Central memory CD4-positive, alpha-beta T cell (primary cell): ENCODE data around the gene ADGRV1.

Experiments
- DNase-seq: peaks from one replicate; pipeline ENCODE4 v3.0.0; 2022

Gene ADGRV1

DNA sequence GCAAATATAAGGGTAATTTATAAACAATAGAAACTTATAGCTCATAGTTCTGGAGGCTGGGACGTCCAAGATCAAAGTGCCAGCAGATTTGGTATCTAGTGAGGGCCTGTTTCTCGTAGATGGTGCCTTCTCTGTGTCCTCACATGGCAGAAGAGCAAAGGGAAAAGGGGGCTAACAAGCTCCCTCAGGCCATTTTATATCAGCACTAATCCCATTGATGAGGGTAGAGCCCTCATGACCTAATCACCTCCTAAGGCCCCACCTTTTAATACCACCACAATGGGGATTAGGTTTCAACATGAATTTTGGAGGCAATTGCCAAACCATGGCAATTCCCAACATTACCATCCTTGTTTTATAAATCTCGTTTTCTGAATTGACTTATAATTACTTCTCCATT, 564.7 kb downstream of the ADGRV1 start:
- DNase-seq, result no peak

DNA sequence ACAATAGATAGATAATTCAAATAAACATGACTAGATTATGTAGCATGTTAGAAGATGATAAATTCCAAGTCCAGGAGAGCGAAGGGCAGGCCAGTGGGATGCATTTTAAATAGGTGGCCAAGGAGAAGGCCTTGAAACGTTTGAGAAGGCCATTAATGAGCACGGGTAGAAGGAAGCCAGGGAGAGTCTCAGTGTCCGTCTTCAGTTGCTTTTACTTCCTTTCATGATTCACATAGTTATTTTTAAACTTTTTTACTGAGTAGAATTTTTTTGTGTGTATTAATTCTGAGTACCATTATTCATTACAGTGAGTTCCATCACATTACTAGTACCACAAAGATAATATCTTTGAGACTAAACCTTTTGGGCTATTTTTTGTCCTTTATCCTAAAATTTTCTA, 565.3 kb downstream of the ADGRV1 start:
- no peak for DNase-seq

DNA sequence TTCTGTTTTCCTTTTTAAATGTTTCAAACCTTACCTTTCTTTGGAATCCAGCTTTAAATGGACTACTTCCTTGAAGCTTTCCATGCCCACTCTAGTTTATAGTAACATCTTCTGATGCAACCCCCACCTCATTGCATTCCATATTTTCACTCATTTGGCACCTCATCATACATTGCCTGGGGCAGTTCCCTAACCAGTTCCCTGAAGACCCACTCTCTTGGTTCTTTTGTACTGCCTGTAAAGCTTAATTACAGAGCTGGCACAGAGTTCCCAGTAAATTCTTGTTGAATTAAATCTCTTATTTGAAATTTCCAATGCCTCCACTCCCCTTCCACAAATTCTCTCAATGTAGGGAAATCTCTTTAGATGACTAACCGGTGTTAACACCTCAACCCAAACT, 567.3 kb downstream of the ADGRV1 start:
- no peak for DNase-seq

DNA sequence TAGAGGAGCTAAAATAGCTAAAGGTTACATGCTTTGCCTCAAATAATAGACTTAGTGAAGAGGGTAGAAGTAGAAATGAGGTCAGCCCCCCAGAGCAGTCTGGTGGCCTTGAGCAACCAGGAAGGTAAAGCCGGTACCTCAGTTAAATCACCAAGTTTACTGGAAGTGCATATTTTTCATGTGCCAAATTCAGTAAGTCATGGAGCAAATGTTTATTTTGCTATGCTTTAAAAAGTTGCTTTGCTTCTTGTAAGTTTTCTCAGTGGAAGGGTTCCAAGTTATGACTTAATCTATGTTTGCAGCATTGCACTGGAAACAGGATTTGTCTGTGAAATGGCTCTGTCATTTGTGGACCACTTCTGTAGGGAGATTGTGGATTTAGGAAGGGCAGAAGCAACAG, 567.9 kb downstream of the ADGRV1 start:
- DNase-seq, result no peak

GRCh38 chr5:91126888-91127287, 568.3 kb downstream of the ADGRV1 start:
- no peak for DNase-seq

DNA sequence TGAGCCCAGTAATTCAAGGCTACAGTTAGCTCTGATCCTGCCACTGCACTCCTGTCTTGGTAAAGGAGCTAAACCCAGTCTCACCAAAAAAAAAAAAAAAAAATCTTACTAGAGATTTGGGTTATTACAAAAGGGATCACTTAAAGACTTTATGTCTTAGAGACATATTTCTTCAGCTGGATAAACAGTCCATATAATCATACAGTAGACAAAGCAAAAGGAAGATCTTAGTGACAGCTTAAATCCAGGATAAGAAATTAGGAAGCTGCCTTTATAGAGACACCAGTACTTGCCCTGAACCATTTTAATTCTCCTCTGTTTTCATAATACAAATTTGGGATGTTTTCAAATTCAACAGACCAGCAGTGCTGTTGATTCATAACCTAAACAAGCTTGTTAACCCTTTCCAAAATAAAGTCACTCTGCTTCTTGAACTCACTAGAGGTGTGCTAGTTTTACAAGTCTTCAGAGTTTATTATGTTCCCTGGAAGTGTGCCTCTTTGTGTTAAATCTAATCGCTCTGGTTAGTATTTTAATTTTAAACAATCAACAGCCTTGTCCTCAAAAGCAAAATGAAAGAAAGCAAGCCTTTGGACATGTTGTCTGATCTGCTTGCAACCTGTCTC, 569.0 kb downstream of the ADGRV1 start:
- DNase-seq, result no peak

GRCh38 chr5:91128604-91129003, 570.0 kb downstream of the ADGRV1 start:
- no peak for DNase-seq

- no peak for DNase-seq
Observed at GRCh38 chr5:91129748-91130147, 571.2 kb downstream of the ADGRV1 start.

DNA sequence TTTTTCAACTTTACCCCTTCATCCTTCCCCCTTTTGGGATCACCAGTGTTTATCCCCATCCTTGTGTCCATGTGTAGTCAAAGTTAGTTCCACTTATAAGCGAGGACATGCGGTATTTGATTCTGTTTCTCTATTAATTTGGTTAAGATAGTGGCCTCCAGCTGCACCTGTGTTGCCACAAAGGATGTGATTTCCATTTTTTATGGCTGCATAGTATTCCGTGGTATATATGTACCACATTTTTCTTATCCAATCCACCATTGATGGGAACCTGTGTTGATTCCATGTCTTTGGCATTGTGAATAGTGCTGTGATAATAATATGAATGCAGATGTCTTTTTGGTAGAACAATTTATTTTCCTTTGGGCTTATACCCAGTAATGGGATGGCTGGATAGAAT, 572.2 kb downstream of the ADGRV1 start:
- no peak for DNase-seq

DNA sequence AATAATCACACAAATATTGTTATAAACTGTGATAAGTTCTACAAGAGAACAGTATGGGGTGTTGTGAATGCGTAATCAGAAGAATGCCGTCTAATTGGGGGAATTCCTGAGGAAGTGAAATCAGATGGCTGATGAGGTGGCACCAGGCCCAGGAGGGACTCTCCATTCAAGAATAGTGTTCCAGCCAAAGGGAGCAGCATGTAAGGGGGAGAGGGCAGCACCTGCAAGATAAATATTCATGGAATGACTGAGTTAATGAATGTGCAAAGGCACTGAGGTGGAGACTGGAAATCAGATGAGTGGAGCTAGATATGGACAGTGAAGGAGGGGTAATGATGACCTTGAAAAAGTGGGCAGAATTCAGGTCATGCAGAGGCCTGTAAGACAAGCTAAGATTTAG, 574.0 kb downstream of the ADGRV1 start:
- DNase-seq, result no peak

GRCh38 chr5:91133183-91133582, 574.6 kb downstream of the ADGRV1 start:
- DNase-seq, result no peak

DNA sequence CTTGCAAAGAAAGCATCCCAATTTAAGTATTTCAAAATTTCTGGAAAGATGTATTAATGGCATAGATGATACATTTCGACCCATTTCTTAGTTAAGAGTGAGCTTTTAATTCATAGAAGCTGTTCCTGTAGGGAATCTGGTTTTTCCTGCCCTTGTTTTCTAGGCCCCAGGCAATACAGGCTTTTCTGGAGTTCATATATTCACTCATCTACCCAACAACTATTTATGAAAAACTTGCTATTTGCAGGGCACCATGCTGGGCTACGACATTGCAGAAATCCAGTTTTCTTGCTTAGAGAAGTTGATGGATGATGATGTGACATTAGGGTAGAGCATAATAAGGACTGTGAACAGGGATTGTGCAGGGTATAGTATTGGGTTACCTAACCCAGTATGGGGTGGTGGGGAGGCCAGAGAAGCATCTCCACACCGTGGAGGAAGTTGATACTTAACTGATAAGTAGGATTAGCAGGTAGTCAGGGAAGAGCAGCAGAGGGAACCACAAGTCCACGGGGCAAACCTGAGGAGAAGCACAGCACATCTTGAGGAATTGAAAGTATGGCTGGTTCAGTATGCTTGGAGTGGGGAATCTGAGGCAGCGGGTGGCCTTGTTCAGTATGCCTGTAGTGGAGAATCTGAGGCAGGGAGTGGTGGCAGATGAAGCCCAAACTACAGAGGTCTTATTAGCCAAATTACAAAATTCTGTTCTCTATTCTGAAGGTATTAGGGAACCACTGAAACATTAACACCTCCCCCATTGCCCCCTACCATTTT, 577.1 kb downstream of the ADGRV1 start:
- DNase-seq, result no peak

- no peak for DNase-seq
Observed at GRCh38 chr5:91136271-91136670, 577.7 kb downstream of the ADGRV1 start.

DNA sequence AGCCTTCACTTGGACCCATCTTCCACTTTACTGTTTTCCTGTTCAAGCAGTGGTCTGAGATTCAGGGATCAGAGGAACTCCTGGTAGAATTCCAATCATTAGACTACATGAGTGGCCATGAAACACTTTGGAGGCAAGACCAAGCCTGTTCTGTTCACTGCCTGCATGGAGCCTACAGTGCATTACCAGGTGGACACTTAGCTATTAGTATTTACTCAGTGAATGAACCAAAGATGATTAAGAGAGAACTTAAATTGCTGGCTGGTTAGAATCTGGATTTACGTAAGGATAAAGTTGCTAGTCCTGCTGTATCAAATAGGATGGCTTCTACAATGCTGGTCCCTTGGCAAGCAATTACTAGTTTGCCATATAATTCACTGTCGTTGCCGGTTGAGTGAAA, 579.0 kb downstream of the ADGRV1 start:
- DNase-seq, result no peak

GRCh38 chr5:91139572-91140200, 581.1 kb downstream of the ADGRV1 start:
- no peak for DNase-seq

DNA sequence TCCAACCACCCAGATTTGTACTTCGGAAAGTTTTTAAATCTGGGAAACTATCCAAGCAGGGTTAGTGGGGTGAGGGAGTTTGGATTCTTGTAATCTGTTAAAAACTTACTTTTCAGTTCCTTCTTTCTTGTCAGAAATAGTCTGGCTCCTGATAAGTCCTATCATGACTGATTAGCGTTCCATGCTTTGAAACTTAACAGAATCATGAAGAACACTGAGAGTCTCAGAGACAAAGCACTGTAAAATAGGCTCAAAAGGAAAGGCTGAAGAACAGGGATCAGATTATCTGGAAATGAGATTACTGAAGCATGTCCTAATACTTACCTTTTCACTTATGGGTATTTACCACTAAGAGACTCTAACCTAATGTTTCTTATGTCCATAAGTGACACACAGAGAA, 582.1 kb downstream of the ADGRV1 start:
- DNase-seq, result no peak

DNA sequence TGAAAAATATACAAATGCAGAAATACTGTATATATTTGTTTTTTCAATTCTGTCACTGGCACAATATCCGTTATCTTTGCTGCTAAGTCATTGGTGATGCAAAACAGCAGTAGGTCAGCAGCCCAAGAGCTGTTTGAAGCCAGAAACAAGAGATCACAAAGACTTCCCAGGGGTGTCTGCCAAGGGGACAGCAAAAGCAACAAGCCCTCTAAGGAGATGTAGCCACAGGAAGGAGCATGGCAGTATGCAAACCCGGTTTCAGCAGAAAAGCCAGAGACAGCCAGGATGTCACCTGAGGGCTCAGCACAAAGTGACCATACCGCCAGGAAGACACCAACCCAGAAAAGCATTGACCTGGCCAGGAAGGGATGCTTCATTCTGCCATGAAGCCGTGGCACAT, 583.0 kb downstream of the ADGRV1 start:
- no peak for DNase-seq

DNA sequence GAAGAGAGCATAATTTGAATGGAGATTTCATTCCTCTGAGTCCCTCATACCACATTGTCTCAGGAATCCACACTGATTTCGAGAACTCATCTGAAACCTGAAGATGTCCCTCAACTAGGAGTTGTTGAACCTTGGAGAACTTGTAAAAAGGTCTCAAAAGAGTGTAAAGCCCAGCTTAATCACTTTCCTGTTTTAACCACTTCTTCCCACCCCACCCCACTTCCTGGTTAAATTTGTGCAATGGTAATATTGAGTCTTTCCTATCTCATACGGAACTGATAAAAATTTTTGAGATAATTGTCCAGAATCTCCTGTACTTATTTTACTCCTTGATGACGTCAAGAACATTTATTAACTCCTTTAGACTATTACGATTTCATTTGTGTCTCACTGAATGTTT, 583.8 kb downstream of the ADGRV1 start:
- no peak for DNase-seq

DNA sequence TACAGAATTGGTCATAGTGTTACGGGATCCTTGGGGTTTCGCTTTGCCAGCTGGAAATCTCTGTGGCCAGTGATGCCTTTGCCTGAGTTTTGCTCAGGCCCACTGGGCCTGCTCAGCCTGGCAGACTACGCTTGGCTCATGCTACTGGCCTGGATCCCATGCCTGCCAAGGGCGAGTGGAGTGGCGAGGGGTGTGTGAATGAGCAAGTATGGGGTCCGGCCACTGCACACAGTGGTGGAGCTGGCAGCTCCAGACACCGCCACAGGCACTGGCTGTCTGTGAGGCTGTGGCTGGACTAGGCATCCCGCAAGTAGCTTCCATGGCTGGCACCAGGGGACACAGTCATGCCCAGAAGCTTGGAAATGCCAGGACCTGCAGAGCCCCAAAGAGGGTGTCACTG, 584.2 kb downstream of the ADGRV1 start:
- no peak for DNase-seq

GRCh38 chr5:91143840-91144239, 585.2 kb downstream of the ADGRV1 start:
- no peak for DNase-seq

DNA sequence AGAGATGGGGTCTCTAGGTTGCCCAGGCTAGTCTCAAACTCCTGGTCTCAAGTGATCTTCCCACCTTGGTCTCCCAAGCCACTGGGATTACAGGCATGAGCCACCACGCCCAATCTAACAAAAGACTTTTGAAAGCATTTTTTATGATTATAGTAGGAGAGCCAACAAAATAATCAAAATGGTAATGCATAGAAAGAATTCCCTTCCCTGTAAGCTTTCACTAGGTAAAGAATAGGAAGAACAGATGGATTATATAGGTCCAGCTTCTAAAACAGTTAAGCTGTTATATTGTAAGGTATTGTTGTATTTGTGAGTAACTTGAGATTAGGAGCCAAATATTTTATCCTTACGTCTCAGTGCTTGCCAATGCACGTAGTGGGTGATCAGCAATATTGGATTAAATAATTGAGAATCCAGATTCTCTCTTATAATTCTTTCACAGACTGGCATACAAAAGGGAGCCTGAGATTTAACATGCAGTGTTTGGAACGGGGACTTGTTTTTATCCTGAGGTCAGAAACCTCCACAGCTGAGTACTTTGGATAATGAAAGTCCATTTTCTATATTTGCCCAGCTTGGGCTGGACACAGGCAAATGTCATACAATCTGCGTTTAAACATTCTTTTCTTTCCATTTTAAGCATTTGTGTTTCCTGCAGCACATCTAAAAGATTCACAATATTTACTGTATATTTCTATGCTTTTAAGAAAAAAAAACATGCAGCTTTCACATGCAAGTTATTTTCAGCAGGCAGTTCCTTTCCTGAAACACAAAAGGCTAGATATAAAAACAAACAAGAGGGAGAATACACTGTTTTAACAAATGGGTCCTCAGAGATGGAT, 586.1 kb downstream of the ADGRV1 start:
- DNase-seq, result no peak

GRCh38 chr5:91145333-91145620, 586.7 kb downstream of the ADGRV1 start:
- no peak for DNase-seq

GRCh38 chr5:91146230-91146629, 587.6 kb downstream of the ADGRV1 start:
- no peak for DNase-seq
